Measurements from ENCODE around the gene NPY2R. TPM values are rescaled to one million over a fixed set of nuclear protein-coding genes. Genes with fewer than 3 reads are reported as not detected.

Gene NPY2R
- total RNA-seq: not detected in 2 replicates
- long read RNA-seq: 0 reads

GRCh38 chr4:155208258-155209054, at the start of gene NPY2R:
Gene NPY2R (plus strand): TSS chr4:155208636. CDS start chr4:155213940, 5,304 bp downstream.
- Mint-ChIP-seq H3K9me3 (ENCODE audit: low read depth) (no peaks in the 10 kb centered on the region), H3K27me3 (peaks cover 65% of the 10 kb centered on the region), H3K27ac (no peak within 1 kb of the TSS), H3K4me1 (ENCODE audit: low read depth) (peaks cover 9% of the 10 kb centered on the region), H3K36me3 (ENCODE audit: insufficient read depth) (no peaks in the 10 kb centered on the region), H3K4me3 (ENCODE audit: low read depth) (peak within 1 kb of the TSS; percentile 79)
- DNase-seq (ENCODE audit: low spot score, unreplicated experiment): peak; percentile 58
- peak; percentile 75 for TF ChIP-seq CTCF (IDR thresholded peaks at IDR 0.05; ENCODE audit: unreplicated experiment)

GRCh38 chr4:155161357-155161756, 47.1 kb upstream of the NPY2R start:
- Mint-ChIP-seq H3K9me3 (ENCODE audit: low read depth) (no peaks in the 10 kb centered on the region), H3K4me1 (ENCODE audit: low read depth) (peaks cover 2% of the 10 kb centered on the region), H3K27ac (no peak overlapping the region), H3K4me3 (ENCODE audit: low read depth) (no peak overlapping the region), H3K27me3 (peaks cover 3% of the 10 kb centered on the region), H3K36me3 (ENCODE audit: insufficient read depth) (no peaks in the 10 kb centered on the region)
- DNase-seq (ENCODE audit: low spot score, unreplicated experiment): no peak
- no peak for TF ChIP-seq CTCF (IDR thresholded peaks at IDR 0.05; ENCODE audit: unreplicated experiment)

GRCh38 chr4:155164718-155165117, 43.7 kb upstream of the NPY2R start:
- no peak for DNase-seq (ENCODE audit: low spot score, unreplicated experiment)
- no peaks in the 10 kb centered on the region for H3K36me3 Mint-ChIP-seq (ENCODE audit: insufficient read depth)
- H3K27me3 Mint-ChIP-seq: peaks cover 3% of the 10 kb centered on the region
- no peak for TF ChIP-seq CTCF (IDR thresholded peaks at IDR 0.05; ENCODE audit: unreplicated experiment)
- H3K27ac Mint-ChIP-seq: no peak overlapping the region
- H3K4me3 Mint-ChIP-seq (ENCODE audit: low read depth): no peak overlapping the region
- peaks cover 2% of the 10 kb centered on the region for H3K4me1 Mint-ChIP-seq (ENCODE audit: low read depth)
- H3K9me3 Mint-ChIP-seq (ENCODE audit: low read depth): no peaks in the 10 kb centered on the region

- Mint-ChIP-seq H3K4me3 (ENCODE audit: low read depth) (no peak overlapping the region), H3K4me1 (ENCODE audit: low read depth) (peaks cover 2% of the 10 kb centered on the region), H3K36me3 (ENCODE audit: insufficient read depth) (no peaks in the 10 kb centered on the region), H3K9me3 (ENCODE audit: low read depth) (no peaks in the 10 kb centered on the region), H3K27ac (no peak overlapping the region), H3K27me3 (no peaks in the 10 kb centered on the region)
- TF ChIP-seq CTCF (IDR thresholded peaks at IDR 0.05; ENCODE audit: unreplicated experiment): no peak
- DNase-seq (ENCODE audit: low spot score, unreplicated experiment): no peak
Measured at GRCh38 chr4:155170569-155170968, 37.9 kb upstream of the NPY2R start.

GRCh38 chr4:155173371-155173770, 35.1 kb upstream of the NPY2R start:
- Mint-ChIP-seq H3K27me3 (no peaks in the 10 kb centered on the region), H3K4me1 (ENCODE audit: low read depth) (no peaks in the 10 kb centered on the region), H3K4me3 (ENCODE audit: low read depth) (no peak overlapping the region), H3K27ac (no peak overlapping the region), H3K36me3 (ENCODE audit: insufficient read depth) (no peaks in the 10 kb centered on the region), H3K9me3 (ENCODE audit: low read depth) (no peaks in the 10 kb centered on the region)
- TF ChIP-seq CTCF (IDR thresholded peaks at IDR 0.05; ENCODE audit: unreplicated experiment): no peak
- DNase-seq (ENCODE audit: low spot score, unreplicated experiment): no peak

All from progenitor cell of endocrine pancreas (in vitro differentiated cells).